NCI-H128 (cell line): ENCODE measurements around the gene PIK3C2A.
"Not testable (repeated sequence)": the region's sequence is repeated elsewhere in the genome, so short reads cannot be mapped to it uniquely, and the experiment has no call there.

ENCODE experiments used
- DNase-seq: peaks from one replicate; lab custom pipeline; 2025; ENCODE audit not compliant: unreplicated experiment; lab: John Stamatoyannopoulos, UW

The PIK3C2A gene, protein sequence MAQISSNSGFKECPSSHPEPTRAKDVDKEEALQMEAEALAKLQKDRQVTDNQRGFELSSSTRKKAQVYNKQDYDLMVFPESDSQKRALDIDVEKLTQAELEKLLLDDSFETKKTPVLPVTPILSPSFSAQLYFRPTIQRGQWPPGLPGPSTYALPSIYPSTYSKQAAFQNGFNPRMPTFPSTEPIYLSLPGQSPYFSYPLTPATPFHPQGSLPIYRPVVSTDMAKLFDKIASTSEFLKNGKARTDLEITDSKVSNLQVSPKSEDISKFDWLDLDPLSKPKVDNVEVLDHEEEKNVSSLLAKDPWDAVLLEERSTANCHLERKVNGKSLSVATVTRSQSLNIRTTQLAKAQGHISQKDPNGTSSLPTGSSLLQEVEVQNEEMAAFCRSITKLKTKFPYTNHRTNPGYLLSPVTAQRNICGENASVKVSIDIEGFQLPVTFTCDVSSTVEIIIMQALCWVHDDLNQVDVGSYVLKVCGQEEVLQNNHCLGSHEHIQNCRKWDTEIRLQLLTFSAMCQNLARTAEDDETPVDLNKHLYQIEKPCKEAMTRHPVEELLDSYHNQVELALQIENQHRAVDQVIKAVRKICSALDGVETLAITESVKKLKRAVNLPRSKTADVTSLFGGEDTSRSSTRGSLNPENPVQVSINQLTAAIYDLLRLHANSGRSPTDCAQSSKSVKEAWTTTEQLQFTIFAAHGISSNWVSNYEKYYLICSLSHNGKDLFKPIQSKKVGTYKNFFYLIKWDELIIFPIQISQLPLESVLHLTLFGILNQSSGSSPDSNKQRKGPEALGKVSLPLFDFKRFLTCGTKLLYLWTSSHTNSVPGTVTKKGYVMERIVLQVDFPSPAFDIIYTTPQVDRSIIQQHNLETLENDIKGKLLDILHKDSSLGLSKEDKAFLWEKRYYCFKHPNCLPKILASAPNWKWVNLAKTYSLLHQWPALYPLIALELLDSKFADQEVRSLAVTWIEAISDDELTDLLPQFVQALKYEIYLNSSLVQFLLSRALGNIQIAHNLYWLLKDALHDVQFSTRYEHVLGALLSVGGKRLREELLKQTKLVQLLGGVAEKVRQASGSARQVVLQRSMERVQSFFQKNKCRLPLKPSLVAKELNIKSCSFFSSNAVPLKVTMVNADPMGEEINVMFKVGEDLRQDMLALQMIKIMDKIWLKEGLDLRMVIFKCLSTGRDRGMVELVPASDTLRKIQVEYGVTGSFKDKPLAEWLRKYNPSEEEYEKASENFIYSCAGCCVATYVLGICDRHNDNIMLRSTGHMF (N-terminal part only)

DNA sequence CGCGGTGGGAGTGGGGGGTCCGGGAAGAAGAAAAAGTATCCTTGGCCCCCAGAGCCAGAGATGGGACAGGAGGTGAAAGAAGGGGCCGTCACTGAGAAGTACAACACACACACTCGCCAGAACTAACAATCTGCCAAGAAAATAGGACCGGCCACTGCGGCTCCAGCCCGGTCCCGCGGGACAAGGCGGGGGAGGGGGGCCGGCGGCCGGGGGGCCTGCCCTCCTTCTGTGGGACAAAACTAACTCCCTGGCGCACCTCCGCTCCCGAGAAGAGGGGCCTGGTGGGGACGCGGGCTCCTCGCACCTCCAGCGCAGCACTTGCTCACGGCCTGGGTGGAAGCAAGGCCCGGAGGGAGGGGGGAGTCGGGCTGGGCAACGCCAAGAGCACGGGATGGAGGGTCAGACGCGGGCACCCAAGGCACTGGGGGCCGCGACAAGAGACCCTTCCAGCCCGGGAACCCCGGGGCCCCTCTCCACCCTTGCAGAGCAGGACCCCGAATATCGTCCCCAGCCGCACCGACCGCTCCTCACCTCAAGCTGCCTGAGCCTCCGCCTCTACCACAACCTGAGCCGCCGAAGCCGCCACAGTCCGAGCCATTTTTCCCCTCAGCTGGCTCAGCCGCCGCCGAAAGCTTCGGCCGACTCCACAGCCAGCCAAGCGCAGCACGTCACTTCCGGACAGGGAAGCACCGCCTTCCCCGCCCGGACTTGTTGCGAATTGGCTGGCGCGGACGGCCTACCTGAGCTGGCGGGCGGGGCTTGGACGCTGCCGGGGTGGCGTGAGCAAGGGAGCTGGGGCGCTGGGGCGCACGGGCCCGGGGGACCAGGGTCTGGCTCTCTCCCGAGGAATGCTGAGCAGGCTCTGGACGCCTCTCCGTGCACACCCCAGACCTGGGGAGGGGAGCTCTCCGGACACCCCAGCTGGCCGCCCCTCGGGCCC lies at the start of gene PIK3C2A:
Gene PIK3C2A, minus strand, starts transcription at position 670 of the 940 bp plus-strand sequence. CDS start 38,245 bp downstream, outside the sequence.
- peak; percentile 95 for DNase-seq

DNA sequence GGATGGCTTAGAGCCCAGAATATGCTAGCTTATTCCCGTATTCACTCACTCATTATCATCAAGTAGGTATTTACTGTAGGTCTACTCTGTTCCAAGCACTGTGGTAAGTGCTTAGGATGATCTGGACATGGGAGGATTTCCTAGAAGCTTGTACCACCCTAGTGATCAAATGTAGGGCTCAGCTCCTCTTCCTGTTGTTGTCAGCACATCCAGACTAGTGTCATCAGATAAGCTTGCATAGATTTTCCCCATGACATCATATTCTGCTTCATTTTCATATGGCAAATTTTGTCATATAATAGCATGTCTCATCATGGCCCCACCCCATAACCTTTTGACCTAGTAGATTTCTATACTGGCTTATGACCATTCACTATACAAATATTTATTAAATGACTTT lies 49.4 kb upstream of the PIK3C2A start:
- DNase-seq: no peak

DNA sequence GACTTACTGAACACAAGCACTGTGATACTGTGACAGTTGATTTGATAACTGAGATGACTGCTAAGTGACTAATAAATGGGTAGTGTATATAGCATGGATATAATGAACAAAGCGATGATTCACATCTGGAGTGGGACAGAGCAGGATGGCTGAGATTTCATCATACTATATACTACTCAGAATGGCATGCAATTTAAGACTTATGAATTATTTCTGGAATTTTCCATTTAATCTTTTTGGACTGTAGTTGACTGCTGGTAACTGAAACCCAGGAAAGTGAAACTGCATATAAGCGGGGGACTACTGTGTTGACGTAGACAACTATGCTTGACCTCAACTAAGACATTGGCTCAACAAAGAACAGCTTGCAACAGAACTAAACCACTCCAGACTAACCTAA lies 48.7 kb upstream of the PIK3C2A start:
- DNase-seq: no peak

DNA sequence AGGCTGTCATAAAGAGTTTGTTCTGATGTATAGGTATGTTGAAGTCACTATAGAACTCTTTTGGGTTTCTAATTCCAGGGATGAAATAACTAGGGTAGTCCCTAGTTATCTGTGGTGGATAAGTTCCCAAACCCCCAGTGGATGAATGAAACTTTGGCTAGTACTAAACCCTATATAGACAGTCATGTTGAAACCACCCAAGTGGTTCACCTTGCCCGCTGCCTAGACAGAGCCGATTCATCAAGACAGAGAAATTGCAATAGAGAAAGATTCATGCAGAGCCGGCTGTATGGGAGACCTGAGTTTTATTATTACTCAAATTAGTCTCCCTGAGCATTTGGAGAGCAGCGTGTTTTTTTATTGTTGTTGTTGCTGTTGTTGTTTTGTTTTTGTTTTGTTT lies 44.9 kb upstream of the PIK3C2A start:
- DNase-seq: no peak

DNA sequence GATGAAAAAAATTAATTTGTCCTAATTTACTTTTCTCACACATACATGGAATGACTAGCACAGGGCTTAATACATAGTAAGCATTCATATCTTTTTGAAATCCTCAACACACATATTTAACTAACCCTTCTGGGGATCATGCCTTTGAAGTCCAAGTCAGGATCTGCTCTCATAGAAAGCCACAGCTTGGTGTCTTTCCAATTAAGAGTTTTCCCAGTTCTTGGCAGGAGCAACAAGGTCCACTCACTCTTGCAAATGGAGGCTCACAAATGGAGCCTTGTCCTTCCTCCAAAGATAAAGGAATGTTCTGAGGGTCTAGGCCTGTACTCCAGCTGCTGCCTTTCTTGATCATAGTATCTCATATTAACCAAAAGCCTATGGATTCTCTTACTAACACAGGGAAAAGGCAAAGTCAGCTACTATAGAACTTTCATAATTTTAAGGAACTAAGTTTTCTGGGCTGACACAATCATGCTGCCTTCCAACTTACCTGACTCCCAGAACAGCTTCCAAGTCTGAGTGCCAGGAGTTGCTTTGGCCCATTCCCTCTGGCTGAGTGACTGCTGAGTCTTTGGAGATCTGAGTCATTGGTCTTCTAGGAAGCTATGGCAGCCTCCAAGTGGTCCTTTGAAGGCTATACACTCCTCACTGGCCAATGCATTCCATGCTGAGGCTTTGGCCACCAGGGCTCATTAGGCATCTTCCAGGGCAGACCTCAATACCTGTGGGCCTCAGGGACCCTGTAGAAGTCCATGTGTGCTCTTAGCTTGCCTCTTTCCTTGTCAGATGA lies 43.0 kb upstream of the PIK3C2A start:
- DNase-seq: no peak

DNA sequence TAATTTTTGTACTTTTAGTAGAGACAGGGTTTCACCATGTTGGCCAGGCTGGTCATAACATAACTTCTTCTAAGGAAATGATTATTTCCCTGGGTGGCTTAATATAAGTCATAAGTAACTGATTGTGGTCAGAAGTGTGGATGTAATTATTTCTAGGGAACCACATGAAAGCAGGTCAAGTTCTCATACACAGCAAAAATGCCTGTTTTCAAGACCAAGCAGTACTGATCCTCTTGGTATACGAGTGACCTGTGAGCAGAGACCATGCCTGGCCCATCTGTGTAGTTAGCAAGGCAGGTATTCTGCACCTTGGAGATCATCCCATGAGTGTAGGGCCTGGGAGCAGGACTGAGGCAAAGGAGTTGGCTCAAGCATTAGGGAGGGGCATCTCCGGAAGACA lies 36.3 kb upstream of the PIK3C2A start:
- no peak for DNase-seq

DNA sequence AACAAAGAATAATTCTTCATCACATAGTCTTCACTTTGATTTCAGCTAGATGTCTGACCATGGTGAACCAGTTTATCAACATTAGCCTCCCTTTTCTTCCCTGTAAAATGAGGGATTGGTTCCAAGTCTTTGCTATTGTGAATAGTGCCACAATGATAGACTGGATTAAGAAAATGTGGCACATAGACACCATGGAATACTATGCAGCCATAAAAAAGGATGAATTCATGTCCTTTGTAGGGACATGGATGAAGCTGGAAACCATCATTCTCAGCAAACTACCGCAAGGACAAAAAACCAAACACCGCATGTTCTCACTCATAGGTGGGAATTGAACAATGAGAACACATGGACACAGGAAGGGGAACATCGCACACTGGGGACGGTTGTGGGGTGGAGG lies 35.2 kb upstream of the PIK3C2A start:
- not testable (repeated sequence) for DNase-seq

DNA sequence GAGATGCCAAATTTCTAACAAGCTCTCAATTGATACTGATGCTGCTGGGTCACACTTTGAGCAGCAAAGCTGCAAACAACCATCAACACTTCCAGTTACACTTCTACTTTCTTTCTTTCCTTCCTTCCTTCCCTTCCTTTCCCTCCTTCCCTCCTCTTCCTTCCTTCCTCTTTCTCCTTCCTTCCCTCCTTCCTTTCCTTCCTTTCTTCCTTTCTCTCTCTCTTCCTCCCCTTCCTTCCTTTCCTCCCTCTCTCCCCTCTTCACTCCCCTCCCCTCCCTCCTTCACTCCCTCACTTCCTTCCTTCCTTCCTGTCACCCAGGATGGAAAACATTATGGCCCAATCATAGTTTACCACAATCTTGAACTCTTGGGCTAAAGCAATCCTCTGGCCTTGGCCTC lies 33.0 kb upstream of the PIK3C2A start:
- DNase-seq: no peak

DNA sequence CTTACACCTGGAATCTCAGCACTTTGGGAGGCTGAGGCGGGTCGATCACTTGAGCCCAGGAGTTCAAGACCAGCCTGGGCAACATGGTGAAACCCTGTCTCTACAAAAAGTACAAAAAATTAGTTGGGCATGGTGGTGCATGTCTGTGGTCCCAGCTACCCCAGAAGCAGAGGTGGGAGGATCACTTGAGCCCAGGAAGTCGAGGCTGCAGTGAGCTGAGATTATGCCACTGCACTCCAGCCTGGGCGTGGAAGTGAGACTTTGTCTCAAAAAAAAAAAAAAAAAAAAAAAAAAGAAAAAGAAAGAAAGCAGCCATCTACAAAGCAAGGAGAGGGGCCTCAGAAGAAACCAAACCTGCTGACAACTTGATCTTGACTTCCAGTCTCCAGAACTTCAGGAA lies 32.1 kb upstream of the PIK3C2A start:
- not testable (repeated sequence) for DNase-seq

DNA sequence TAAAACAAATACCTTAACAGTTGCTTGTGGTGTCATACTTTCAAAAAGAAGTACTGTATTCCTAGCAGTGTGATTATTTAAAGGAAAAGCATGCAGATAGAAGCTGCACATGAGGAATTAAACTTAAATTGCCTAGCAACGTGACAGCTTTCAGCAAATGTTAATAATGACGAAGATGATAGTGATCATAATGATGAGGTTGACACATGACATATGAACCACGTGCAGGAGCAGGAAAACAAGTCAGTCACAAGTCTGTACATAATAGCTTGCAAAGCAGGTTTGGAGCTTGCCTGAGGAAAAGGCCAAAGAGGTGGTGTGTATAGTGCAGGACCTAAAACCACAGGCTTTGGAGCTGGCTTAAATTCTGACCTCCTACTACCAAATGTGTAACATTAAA lies 30.6 kb upstream of the PIK3C2A start:
- DNase-seq: no peak

DNA sequence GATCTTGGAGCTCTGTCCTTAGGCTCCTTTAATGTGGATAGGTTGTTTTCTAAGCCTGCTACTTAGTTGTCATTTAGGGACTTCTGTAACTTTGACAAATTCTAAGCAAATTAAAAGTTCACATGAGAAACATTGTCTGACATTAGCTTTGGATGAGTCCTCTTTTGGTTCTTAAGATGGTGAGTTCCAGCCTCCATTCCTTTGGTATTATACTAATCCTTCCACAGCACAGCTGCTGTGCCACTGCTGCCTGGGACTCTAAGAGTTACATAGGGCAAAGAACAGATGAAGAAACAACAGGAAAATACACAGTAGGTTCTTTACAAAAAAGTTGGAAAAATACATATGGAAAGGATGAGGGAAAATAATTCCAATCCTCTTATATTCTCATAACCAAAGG lies 25.3 kb upstream of the PIK3C2A start:
- no peak for DNase-seq

DNA sequence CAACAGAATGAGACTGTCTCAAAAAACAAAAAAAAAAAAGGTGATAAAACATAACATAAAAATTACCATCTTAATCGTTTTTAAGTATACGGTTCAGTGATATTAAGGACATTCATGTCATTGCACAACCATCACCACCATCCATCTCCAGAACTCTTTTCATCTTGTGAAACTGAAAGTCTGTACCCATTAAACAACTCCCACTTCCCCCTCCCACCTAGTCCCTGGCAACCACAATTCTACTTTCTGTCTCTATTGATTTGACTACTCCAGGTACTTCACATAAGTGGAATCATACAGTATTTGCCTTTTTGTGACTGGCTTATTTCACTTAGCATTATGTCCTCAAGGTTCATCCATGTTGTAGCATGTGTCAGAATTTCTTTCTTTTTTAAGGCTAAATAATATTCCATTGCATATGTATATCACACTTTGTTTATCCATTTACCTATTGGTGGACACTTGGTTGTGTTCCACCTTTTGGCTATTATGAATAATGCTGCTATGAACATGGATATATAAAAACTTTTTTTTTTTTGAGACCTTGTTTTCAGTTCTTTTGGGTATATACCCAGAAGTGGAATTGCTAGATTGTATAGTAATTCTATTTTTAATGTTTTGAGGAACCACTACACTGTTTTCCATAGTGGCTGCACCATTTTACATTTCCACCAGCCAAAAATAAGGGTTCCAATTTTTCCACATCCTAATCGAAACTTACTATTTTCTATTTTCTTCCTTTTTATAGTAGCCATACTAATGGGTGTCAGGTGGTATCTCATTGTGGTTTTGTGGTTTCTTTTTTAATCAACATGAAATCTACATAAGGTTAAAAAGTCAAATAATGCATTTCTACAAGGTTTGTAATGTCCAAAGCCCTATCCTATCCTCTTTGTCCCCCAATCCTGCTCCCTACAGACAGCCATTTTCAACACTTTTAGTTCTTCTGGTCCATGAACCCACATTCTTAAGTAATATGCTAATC lies 23.4 kb upstream of the PIK3C2A start:
- DNase-seq: no peak

DNA sequence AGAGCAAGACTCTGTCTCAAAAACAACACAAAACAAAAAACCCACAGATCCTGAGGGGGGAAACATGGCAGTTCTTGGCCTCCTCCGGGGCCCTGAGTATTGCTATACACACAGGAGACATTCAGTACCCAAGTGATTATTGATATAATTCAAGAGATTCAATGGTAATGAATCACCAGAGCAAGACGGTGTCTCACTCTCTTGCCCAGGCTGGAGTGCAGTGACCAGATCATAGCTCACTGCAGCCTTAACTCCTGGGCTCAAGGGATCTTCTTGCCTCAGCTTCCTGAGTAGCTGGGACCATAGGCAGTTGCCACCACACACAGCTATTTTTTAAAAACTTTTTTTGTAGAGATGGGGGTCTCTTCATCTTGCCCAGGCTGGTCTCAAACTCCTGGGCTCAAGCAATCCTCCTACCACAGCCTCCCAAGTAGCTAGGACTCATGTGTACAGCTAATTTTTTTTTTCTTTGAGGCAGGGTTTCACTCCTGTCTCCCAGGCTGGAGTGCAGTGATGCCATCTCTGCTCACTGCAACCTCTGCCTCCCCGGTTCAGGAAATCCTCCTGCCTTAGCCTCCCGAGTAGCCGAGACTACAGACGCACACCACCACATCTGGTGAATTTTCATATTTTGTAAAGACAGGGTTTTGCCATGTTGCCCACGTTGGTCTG lies 21.8 kb upstream of the PIK3C2A start:
- no peak for DNase-seq

DNA sequence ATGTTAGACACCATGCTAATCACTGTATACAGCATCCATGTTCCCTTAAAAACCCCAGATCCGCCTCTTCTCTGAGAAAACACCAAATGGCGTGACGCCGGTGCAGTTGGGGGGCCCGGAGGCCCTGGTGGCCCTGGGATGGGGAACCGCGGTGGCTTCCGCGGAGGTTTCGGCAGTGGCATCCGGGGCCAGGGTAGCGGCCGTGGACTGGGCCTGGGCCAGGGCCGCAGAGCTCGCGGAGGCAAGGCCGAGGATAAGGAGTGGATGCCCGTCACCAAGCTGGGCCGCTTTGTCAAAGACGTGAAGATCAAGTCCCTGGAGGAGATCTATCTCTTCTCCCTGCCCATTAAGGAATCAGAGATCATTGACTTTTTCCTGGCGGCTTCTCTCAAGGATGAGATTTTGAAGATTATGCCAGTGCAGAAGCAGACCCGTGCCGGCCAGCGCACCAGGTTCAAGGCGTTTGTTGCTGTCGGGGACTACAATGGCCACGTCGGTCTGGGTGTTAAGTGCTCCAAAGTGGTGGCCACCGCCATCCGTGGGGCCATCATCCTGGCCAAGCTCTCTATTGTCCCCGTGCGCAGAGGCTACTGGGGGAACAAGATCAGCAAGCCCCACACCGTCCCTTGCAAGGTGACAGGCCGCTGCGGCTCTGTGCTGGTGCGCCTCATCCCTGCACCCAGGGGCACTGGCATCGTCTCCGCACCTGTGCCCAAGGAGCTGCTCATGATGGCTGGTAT lies 20.6 kb upstream of the PIK3C2A start:
- DNase-seq: not testable (repeated sequence)

DNA sequence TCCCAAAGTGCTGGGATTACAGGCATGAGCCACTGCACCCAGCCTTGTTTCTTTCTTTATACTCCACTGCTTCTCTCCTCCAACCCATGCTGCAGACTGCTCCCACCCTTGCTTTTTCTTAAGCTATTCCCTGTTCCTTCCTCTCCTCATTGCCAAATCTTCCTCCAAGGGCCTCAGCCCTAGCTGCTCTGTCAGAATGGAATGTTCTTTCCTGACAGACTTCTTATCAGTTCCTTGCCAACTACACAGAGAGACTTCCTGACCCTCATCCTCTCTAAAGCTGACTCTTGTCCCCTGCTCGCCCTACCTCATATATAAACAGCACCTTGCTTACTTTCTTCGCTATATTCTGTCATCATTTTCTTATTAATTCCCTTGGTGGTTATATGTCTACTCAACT lies 16.9 kb upstream of the PIK3C2A start:
- no peak for DNase-seq

DNA sequence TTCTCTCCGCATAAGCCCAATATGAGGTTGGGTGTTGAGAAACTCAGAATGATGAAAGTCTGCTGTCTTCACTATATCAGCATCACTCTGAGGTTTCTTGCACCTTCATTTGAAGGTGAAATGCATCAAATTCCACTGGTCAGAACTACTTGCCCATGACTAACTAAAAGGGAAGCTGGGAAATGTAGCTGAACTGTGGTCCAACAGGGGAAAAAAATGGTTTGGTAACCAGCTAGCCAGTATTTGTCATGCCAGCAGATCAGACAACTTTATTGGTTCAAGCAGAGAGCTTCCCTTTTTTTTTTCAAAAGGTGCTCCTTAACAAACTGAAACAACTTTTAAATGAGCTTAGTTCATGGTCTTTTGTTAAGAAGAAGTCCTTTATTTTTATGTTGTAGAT lies 14.2 kb upstream of the PIK3C2A start:
- DNase-seq: no peak

DNA sequence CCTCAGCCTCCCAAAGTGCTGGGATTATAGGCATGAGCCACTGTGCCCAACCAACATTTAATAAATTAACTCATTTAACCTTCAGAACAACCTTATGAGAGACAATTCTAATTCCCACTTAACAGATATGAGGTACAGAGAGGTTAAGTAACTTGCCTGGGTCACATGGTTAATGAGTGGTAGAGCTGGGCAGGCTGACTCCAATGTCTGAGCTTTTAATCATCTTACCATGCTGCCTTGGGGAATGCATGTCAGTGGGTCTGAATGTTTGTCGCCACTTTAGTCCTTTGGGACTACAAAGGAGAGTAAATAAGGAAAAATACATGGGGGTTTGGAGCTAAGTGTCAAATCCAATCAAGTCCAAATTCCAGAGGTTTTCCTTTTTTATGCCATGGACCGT lies 11.2 kb upstream of the PIK3C2A start:
- DNase-seq: no peak
